ENCODE results near the gene OTOGL. TPM values are rescaled to one million over a fixed set of nuclear protein-coding genes. Genes with fewer than 3 reads are reported as not detected.
"Not testable (repeated sequence)": the region's sequence is repeated elsewhere in the genome, so short reads cannot be mapped to it uniquely, and the experiment has no call there.

The OTOGL gene
- total RNA-seq, 4 donors from 2014 or later = 0.19 to 0.63 (median 0.37) TPM

- DNase-seq (ENCODE audit: low spot score) (no peak), ATAC-seq (ENCODE audit: low FRiP score) (no peak)
- TF ChIP-seq, protein P1, sequence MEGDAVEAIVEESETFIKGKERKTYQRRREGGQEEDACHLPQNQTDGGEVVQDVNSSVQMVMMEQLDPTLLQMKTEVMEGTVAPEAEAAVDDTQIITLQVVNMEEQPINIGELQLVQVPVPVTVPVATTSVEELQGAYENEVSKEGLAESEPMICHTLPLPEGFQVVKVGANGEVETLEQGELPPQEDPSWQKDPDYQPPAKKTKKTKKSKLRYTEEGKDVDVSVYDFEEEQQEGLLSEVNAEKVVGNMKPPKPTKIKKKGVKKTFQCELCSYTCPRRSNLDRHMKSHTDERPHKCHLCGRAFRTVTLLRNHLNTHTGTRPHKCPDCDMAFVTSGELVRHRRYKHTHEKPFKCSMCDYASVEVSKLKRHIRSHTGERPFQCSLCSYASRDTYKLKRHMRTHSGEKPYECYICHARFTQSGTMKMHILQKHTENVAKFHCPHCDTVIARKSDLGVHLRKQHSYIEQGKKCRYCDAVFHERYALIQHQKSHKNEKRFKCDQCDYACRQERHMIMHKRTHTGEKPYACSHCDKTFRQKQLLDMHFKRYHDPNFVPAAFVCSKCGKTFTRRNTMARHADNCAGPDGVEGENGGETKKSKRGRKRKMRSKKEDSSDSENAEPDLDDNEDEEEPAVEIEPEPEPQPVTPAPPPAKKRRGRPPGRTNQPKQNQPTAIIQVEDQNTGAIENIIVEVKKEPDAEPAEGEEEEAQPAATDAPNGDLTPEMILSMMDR (IDR thresholded peaks at IDR 0.05) = no peak
Measured at GRCh38 chr12:80059102-80059501, 40.2 kb upstream of the OTOGL start.

DNA sequence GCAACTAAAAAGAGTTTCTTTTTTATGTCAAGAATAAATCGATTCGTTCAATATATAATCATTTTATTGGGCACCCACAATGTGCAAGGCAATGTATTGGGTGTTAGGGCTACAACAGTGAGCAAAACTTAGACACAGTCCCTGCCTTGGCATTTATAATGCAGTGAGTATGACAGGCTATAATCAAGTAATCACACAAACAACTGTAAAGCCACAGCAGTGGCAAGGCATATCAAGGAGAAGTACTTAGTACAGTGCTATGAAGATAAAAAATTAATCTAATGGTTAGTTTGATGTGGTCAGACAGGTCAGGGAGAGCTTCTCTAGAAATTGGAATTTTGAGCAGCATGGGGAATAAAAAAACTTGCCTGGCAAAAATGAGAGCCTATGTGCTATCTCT is 39.5 kb upstream of the OTOGL start:
- no peak for ATAC-seq (ENCODE audit: low FRiP score)
- no peak for DNase-seq (ENCODE audit: low spot score)
- TF ChIP-seq, protein P1 (IDR thresholded peaks at IDR 0.05) = no peak

DNA sequence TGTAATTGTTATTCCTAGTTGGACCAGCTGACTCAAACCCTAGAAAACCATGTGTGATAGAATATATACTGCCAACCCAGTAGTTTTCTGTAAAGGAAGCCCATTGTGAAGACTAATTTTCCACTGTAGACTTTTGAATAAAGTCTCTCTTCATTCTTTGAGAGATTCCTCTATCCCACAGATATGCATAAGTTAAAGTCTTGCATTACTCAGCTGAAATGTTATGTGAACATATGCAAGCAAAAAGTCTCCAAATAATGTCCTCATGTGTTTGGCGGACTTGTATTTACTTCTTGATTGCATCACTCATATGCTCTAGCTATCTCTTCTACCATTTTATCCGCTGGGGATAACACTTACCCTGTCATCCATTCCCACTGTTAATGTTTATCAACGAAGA is 35.1 kb upstream of the OTOGL start:
- TF ChIP-seq, protein P1 (IDR thresholded peaks at IDR 0.05) = no peak
- no peak for ATAC-seq (ENCODE audit: low FRiP score)
- DNase-seq (ENCODE audit: low spot score) = no peak

GRCh38 chr12:80064951-80065350 is 34.4 kb upstream of the OTOGL start:
- ATAC-seq (ENCODE audit: low FRiP score) = no peak
- no peak for DNase-seq (ENCODE audit: low spot score)

GRCh38 chr12:80068173-80068572 is 31.2 kb upstream of the OTOGL start:
- ATAC-seq (ENCODE audit: low FRiP score) (no peak), DNase-seq (ENCODE audit: low spot score) (no peak)
- TF ChIP-seq, protein P1 (IDR thresholded peaks at IDR 0.05) = no peak

More at GRCh38 chr12:80064951-80065350, 34.4 kb upstream of the OTOGL start:
- TF ChIP-seq, protein P1 (IDR thresholded peaks at IDR 0.05) = no peak

DNA sequence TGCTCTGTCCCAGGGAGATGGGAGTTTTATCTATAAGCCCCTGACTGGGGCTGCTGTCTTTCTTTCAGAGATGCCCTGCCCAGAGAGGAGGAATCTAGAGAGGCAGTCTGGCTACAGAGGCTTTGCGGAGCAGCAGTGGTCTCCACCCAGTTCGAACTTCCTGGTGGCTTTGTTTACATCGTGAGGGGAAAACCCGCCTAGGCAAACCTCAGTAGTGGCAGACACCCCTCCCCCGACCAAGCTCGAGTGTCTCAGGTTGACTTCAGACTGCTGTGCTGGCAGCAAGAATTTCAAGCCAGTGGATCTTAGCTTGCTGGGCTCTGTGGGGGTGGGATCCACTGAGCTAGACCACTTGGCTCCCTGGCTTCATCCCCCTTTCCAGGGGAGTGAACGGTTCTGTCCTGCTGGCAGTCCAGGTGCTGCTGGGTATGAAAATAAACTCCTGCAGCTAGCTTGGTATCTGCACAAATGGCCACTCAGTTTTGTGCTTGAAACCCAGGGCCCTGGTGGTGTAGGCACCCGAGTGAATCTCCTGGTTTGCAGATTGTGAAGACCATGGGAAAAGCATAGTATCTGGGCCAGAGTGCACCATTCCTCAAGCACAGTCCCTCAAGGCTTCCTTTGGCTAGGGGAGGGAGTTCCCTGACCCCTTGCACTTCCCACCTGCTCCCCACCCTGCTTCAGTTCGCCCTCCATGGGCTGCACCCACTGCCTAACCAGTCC is 15.3 kb upstream of the OTOGL start:
- not testable (repeated sequence) for DNase-seq (ENCODE audit: low spot score); ATAC-seq (ENCODE audit: low FRiP score)

- ATAC-seq (ENCODE audit: low FRiP score) (no peak), DNase-seq (ENCODE audit: low spot score) (no peak)
- TF ChIP-seq, protein P1 (IDR thresholded peaks at IDR 0.05) = no peak
Measured at GRCh38 chr12:80086025-80086424, 13.3 kb upstream of the OTOGL start.
